Type B pancreatic cell (in vitro differentiated cells): ENCODE results near the gene SCLY. TPM values are rescaled to one million over a fixed set of nuclear protein-coding genes. Genes with fewer than 3 reads are reported as not detected.

Experiments used
- DNase-seq: peaks from one replicate; pipeline ENCODE4 v3.0.0; 2021; ENCODE audit warnings: mixed read lengths; ENCODE audit not compliant: unreplicated experiment; ENCODE audit errors: extremely low spot score
- H3K27ac Mint-ChIP-seq: 2 replicates; pipeline ENCODE4 v1.8.0; 2021; ENCODE audit warnings: mild to moderate bottlenecking, mixed read lengths
- H3K27me3 Mint-ChIP-seq: 2 replicates; pipeline ENCODE4 v1.8.0; 2021; ENCODE audit warnings: mixed read lengths
- H3K36me3 Mint-ChIP-seq: 2 replicates; pipeline ENCODE4 v1.8.0; 2021; ENCODE audit warnings: mixed read lengths
- H3K4me1 Mint-ChIP-seq: one replicate; pipeline ENCODE4 v1.8.0; 2021; ENCODE audit warnings: mixed read lengths; ENCODE audit not compliant: unreplicated experiment
- H3K4me3 Mint-ChIP-seq: 2 replicates; pipeline ENCODE4 v1.8.0; 2021; ENCODE audit warnings: mild to moderate bottlenecking, mixed read lengths
- H3K9me3 Mint-ChIP-seq: 2 replicates; pipeline ENCODE4 v1.8.0; 2021; ENCODE audit warnings: mixed read lengths
- CTCF ChIP-seq: fragments of 200-600 bp; sonication (generic); conservative IDR thresholded peaks from 2 replicates; pipeline ENCODE4 v1.5.0; 2021; ENCODE audit warnings: antibody characterized with exemption, mild to moderate bottlenecking
- total RNA-seq: library from RNA; stranded (reverse); gene quantifications from 2 replicates; pipeline ENCODE4 v1.2.1, GENCODE V29; 2021; ENCODE audit warnings: low replicate concordance

Gene SCLY
- total RNA-seq, 1 donor from 2014 or later: 34.5 TPM

- DNase-seq: no peak
- Mint-ChIP-seq H3K27me3 (no peaks in the 10 kb centered on the region), H3K27ac (no peak overlapping the region), H3K36me3 (no peaks in the 10 kb centered on the region), H3K9me3 (no peaks in the 10 kb centered on the region), H3K4me1 (no peaks in the 10 kb centered on the region), H3K4me3 (no peak overlapping the region)
- no peak for TF ChIP-seq CTCF
Observed at GRCh38 chr2:238134393-238134785, 73.6 kb downstream of the SCLY start.

GRCh38 chr2:238135601-238136150 lies 74.9 kb downstream of the SCLY start:
- Mint-ChIP-seq H3K36me3 (no peaks in the 10 kb centered on the region), H3K9me3 (no peaks in the 10 kb centered on the region), H3K4me3 (no peak overlapping the region), H3K27ac (no peak overlapping the region), H3K27me3 (no peaks in the 10 kb centered on the region), H3K4me1 (no peaks in the 10 kb centered on the region)
- DNase-seq: no peak
- TF ChIP-seq CTCF: no peak

DNA sequence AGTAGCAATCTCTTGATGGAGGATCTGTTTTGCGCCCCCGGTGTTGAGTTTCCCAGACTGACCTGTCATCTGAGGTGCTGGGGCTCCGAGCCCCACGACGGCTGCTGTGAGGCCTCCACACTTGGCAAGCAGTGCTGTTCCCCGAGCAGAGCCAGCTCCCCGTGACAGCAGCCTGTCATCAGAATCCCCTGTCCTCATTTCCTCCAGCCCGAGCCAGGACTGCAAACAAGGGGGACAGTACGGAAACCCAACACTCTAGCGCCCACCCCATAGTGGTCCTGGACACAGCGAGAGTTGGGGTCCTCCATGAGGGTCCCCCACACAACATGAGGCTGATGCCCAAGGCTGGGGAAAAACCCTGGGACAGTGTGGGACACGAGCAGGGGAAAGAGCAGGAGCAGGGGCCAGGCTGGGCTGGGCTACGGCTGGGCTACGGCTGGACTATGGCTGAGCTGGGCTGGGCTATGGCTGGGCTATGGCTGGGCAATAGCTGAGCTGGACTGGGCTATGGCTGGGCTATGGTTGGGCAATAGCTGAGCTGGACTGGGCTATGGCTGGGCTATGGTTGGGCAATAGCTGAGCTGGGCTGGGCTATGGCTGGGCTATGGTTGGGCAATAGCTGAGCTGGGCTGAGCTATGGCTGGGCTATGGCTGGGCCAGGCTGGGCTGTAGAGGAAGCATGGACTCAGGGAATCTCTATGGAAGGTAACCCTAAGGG lies 76.2 kb downstream of the SCLY start:
- Mint-ChIP-seq H3K27me3 (no peaks in the 10 kb centered on the region), H3K36me3 (no peaks in the 10 kb centered on the region), H3K9me3 (no peaks in the 10 kb centered on the region), H3K4me3 (no peak overlapping the region), H3K4me1 (peaks cover 5% of the 10 kb centered on the region), H3K27ac (no peak overlapping the region)
- no peak for DNase-seq
- TF ChIP-seq CTCF: no peak

GRCh38 chr2:238137885-238138284 lies 77.1 kb downstream of the SCLY start:
- Mint-ChIP-seq H3K27ac (no peak overlapping the region), H3K27me3 (no peaks in the 10 kb centered on the region), H3K9me3 (no peaks in the 10 kb centered on the region), H3K4me3 (no peak overlapping the region), H3K4me1 (peaks cover 6% of the 10 kb centered on the region), H3K36me3 (no peaks in the 10 kb centered on the region)
- no peak for TF ChIP-seq CTCF
- DNase-seq: no peak

- no peak within 1 kb of the TSS for H3K4me3 Mint-ChIP-seq
- no peak for DNase-seq
- peaks cover 6% of the 10 kb centered on the region for H3K4me1 Mint-ChIP-seq
- no peaks in the 10 kb centered on the region for H3K36me3 Mint-ChIP-seq
- H3K9me3 Mint-ChIP-seq: no peaks in the 10 kb centered on the region
- TF ChIP-seq CTCF: no peak
- H3K27ac Mint-ChIP-seq: no peak within 1 kb of the TSS
- H3K27me3 Mint-ChIP-seq: no peaks in the 10 kb centered on the region
Observed at GRCh38 chr2:238138331-238139195, 77.8 kb downstream of the SCLY start, which contains the start of gene KLHL30. TSS of gene KLHL30 (plus strand) at chr2:238138668. CDS start at chr2:238140755, 2,087 bp downstream.
